GM12873 (cell line): ENCODE data around the gene VAC14.

ENCODE experiments used
- CTCF ChIP-seq: IDR thresholded peaks from 2 replicates; pipeline ENCODE4 v1.5.1; 2012; ENCODE audit warnings: low read depth, mild to moderate bottlenecking, moderate library complexity, low read length, control low read depth; ENCODE audit not compliant: insufficient read depth; ENCODE audit errors: missing control alignments

Gene VAC14

GRCh38 chr16:70644763-70645597, 156.0 kb downstream of the VAC14 start:
- peak; percentile 13 for TF ChIP-seq CTCF

- TF ChIP-seq CTCF = no peak
These were observed 158.3 kb downstream of the VAC14 start for GRCh38 chr16:70642633-70643032.

GRCh38 chr16:70638814-70639792, 161.9 kb downstream of the VAC14 start:
- no peak for TF ChIP-seq CTCF
